GM23338 (cell line): ENCODE results near the gene NOX1. TPM values are rescaled to one million over a fixed set of nuclear protein-coding genes. Genes with fewer than 3 reads are reported as not detected.

Experiments
- ATAC-seq: fragments of 200-7000 bp; cut with Tn5 transposase; 3 replicates; pipeline ENCODE4 v1.9.1; 2020
- DNase-seq: peaks from one replicate; pipeline ENCODE4 v3.0.0-alpha.2; 2015; ENCODE audit warnings: low spot score
- H2AFZ ChIP-seq: fragments of 200-600 bp; sonication (generic); 2 replicates; pipeline ENCODE4 v1.8.0; 2016; ENCODE audit warnings: antibody characterized with exemption, mild to moderate bottlenecking, moderate library complexity
- H3F3A ChIP-seq: fragments of 200-600 bp; sonication (generic); replicated peaks from 2 replicates; pipeline ENCODE4 v1.8.0; 2017; ENCODE audit warnings: antibody characterized with exemption, mixed run types, low read depth
- H3K27ac ChIP-seq: fragments of 200-600 bp; sonication (generic); 2 replicates; pipeline ENCODE4 v1.6.1; 2016; ENCODE audit warnings: low read depth
- H3K27me3 ChIP-seq: fragments of 200-600 bp; sonication (generic); 2 replicates; pipeline ENCODE4 v1.8.0; 2016; ENCODE audit warnings: mild to moderate bottlenecking, mixed run types, moderate library complexity; ENCODE audit not compliant: insufficient read depth
- H3K36me3 ChIP-seq: fragments of 200-600 bp; sonication (generic); 2 replicates; pipeline ENCODE4 v1.8.0; 2016; ENCODE audit warnings: mild to moderate bottlenecking; ENCODE audit not compliant: insufficient read depth
- H3K4me1 ChIP-seq: fragments of 200-600 bp; sonication (generic); 2 replicates; pipeline ENCODE4 v1.8.0; 2016; ENCODE audit warnings: mild to moderate bottlenecking, moderate library complexity; ENCODE audit not compliant: insufficient read depth
- H3K4me2 ChIP-seq: fragments of 200-600 bp; sonication (generic); 2 replicates; pipeline ENCODE4 v1.7.1; 2017; ENCODE audit warnings: mixed run types
- H3K4me3 ChIP-seq: fragments of 200-600 bp; sonication (generic); 2 replicates; pipeline ENCODE4 v1.6.1; 2016; ENCODE audit warnings: mixed run types
- H3K79me2 ChIP-seq: fragments of 200-600 bp; sonication (generic); replicated peaks from 2 replicates; pipeline ENCODE4 v1.8.0; 2017; ENCODE audit warnings: mild to moderate bottlenecking; ENCODE audit not compliant: insufficient read depth
- H3K9me2 ChIP-seq: fragments of 200-600 bp; sonication (generic); 2 replicates; pipeline ENCODE4 v1.8.0; 2017; ENCODE audit not compliant: insufficient read depth
- H4K20me1 ChIP-seq: fragments of 200-600 bp; sonication (generic); replicated peaks from 2 replicates; pipeline ENCODE4 v1.8.0; 2017; ENCODE audit warnings: mild to moderate bottlenecking; ENCODE audit not compliant: insufficient read depth
- H3K27ac Mint-ChIP-seq: 2 replicates; pipeline ENCODE4 v1.8.0; 2020; ENCODE audit warnings: inconsistent platforms, mild to moderate bottlenecking, moderate library complexity, mixed read lengths
- H3K27me3 Mint-ChIP-seq: 3 replicates; pipeline ENCODE4 v1.8.0; 2022; ENCODE audit warnings: low read depth, mild to moderate bottlenecking, moderate library complexity, mixed read lengths, inconsistent platforms; ENCODE audit not compliant: insufficient read depth, poor library complexity
- H3K36me3 Mint-ChIP-seq: 3 replicates; pipeline ENCODE4 v1.8.0; 2021; ENCODE audit warnings: low read depth, mild to moderate bottlenecking, inconsistent platforms, moderate library complexity, mixed read lengths
- H3K4me1 Mint-ChIP-seq: 3 replicates; pipeline ENCODE4 v1.8.0; 2020; ENCODE audit warnings: mild to moderate bottlenecking, inconsistent platforms, mixed read lengths
- H3K4me3 Mint-ChIP-seq: 3 replicates; pipeline ENCODE4 v1.8.0; 2021; ENCODE audit warnings: moderate library complexity, mild to moderate bottlenecking, inconsistent platforms, mixed read lengths
- H3K9me3 Mint-ChIP-seq: 3 replicates; pipeline ENCODE4 v1.8.0; 2020; ENCODE audit warnings: moderate library complexity, mild to moderate bottlenecking, inconsistent platforms, mixed read lengths
- CREB1 ChIP-seq: fragments of 250-450 bp; sonication (Bioruptor Pico); IDR thresholded peaks from 2 replicates; pipeline ENCODE4 v1.5.0; 2020; ENCODE audit warnings: low read depth, mild to moderate bottlenecking, moderate library complexity
- CTCF ChIP-seq, 2 experiments: fragments of 200-600 bp in 1 of 2; sonication (generic) in 1 of 2; conservative IDR thresholded peaks; 2 replicates each; pipeline versions ENCODE4 v1.5.1 to v1.6.1; 2016 to 2017; ENCODE audit warnings: antibody characterized with exemption in 2 of 2, low read depth in 2 of 2, mild to moderate bottlenecking in 2 of 2, moderate library complexity in 1 of 2
- ETS1 ChIP-seq: IDR thresholded peaks from 2 replicates; pipeline ENCODE4 v1.6.1; 2016; ENCODE audit warnings: antibody characterized with exemption
- EZH2 ChIP-seq: fragments of 200-600 bp; sonication (generic); IDR thresholded peaks from one replicate; pipeline ENCODE4 v1.8.0; 2017; ENCODE audit warnings: antibody characterized with exemption, mild to moderate bottlenecking, low read depth; ENCODE audit not compliant: unreplicated experiment
- EZH2phosphoT487 ChIP-seq: fragments of 200-600 bp; sonication (generic); IDR thresholded peaks from one replicate; pipeline ENCODE4 v1.8.1; 2018; ENCODE audit warnings: antibody characterized with exemption; ENCODE audit not compliant: unreplicated experiment
- JUNB ChIP-seq: IDR thresholded peaks from one replicate; pipeline ENCODE4 v1.6.1; 2016; ENCODE audit warnings: antibody characterized with exemption; ENCODE audit not compliant: unreplicated experiment
- NANOG ChIP-seq: IDR thresholded peaks from 2 replicates; pipeline ENCODE4 v1.6.1; 2016; ENCODE audit warnings: antibody characterized with exemption, borderline replicate concordance
- POLR2AphosphoS5 ChIP-seq: IDR thresholded peaks from 2 replicates; pipeline ENCODE4 v1.6.1; 2016; ENCODE audit warnings: antibody characterized with exemption, low read depth
- REST ChIP-seq: IDR thresholded peaks from one replicate; pipeline ENCODE4 v1.6.1; 2018; ENCODE audit warnings: antibody characterized with exemption; ENCODE audit not compliant: unreplicated experiment
- STAT1 ChIP-seq: IDR thresholded peaks from one replicate; pipeline ENCODE4 v1.6.1; 2016; ENCODE audit warnings: antibody characterized with exemption; ENCODE audit not compliant: unreplicated experiment
- ZNF114 ChIP-seq: fragments of 250-450 bp; sonication (Bioruptor Pico); IDR thresholded peaks from 2 replicates; pipeline ENCODE4 v1.5.0; 2020; ENCODE audit warnings: mild to moderate bottlenecking, moderate library complexity
- ZNF331 ChIP-seq: fragments of 250-450 bp; sonication (Bioruptor Pico); IDR thresholded peaks from 2 replicates; pipeline ENCODE4 v1.5.0; 2020; ENCODE audit warnings: low read depth, mild to moderate bottlenecking, moderate library complexity
- polyA plus RNA-seq: library from polyadenylated mRNA; unstranded; fragments of >200 nt; fragmentation: Nextera tagmentation; extraction: Ambion mirVana; gene quantifications from 2 replicates; pipeline ENCODE4 v1.2.1, GENCODE V29; 2016
- total RNA-seq: library from RNA; depleted of rRNA; stranded (reverse); fragments of >200 nt; shearing (Covaris generic); gene quantifications from 2 replicates; pipeline ENCODE4 v1.2.3, GENCODE V29; 2014
- TF ChIP-seq, protein P1 (sequence below): fragments of 250-450 bp; sonication (Bioruptor Pico); IDR thresholded peaks from 2 replicates; pipeline ENCODE4 v1.5.0; 2020; ENCODE audit warnings: mild to moderate bottlenecking, moderate library complexity

Gene NOX1
- total and polyA plus RNA-seq, 2 experiments from 2014 or later, result 0.31 TPM; not detected in 1

DNA sequence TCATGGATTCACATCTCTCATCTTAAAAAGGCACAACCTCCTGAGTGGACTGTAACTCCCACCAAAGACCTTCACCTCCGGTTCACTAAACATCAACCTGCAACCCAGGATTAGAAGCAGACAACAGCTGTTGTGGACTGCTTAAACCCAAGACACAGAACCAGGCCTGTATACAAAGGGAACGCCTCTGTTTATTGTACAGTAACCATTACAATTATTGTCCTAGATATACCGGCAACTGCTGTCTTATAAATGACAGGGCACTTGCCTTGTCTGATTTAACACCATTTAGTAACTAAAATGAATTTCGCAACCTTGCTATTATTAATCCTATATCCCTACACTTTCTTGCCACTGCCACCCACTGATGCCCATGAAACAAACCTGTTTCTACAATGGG, 76.8 kb downstream of the NOX1 start:
- H2AFZ ChIP-seq, result no peak overlapping the region
- TF ChIP-seq REST (no peak), CREB1 (CRISPR knock-in tag) (no peak), ETS1 (no peak), JUNB (no peak), POLR2AphosphoS5 (no peak), CTCF (conservative IDR thresholded peaks at IDR 0.05; ENCODE audit: low read depth in 2 of 2) (no peak), ZNF331 (no peak), ZNF114 (no peak), STAT1 (no peak), NANOG (no peak), EZH2phosphoT487 (no peak), EZH2 (no peak)
- TF ChIP-seq, protein P1, sequence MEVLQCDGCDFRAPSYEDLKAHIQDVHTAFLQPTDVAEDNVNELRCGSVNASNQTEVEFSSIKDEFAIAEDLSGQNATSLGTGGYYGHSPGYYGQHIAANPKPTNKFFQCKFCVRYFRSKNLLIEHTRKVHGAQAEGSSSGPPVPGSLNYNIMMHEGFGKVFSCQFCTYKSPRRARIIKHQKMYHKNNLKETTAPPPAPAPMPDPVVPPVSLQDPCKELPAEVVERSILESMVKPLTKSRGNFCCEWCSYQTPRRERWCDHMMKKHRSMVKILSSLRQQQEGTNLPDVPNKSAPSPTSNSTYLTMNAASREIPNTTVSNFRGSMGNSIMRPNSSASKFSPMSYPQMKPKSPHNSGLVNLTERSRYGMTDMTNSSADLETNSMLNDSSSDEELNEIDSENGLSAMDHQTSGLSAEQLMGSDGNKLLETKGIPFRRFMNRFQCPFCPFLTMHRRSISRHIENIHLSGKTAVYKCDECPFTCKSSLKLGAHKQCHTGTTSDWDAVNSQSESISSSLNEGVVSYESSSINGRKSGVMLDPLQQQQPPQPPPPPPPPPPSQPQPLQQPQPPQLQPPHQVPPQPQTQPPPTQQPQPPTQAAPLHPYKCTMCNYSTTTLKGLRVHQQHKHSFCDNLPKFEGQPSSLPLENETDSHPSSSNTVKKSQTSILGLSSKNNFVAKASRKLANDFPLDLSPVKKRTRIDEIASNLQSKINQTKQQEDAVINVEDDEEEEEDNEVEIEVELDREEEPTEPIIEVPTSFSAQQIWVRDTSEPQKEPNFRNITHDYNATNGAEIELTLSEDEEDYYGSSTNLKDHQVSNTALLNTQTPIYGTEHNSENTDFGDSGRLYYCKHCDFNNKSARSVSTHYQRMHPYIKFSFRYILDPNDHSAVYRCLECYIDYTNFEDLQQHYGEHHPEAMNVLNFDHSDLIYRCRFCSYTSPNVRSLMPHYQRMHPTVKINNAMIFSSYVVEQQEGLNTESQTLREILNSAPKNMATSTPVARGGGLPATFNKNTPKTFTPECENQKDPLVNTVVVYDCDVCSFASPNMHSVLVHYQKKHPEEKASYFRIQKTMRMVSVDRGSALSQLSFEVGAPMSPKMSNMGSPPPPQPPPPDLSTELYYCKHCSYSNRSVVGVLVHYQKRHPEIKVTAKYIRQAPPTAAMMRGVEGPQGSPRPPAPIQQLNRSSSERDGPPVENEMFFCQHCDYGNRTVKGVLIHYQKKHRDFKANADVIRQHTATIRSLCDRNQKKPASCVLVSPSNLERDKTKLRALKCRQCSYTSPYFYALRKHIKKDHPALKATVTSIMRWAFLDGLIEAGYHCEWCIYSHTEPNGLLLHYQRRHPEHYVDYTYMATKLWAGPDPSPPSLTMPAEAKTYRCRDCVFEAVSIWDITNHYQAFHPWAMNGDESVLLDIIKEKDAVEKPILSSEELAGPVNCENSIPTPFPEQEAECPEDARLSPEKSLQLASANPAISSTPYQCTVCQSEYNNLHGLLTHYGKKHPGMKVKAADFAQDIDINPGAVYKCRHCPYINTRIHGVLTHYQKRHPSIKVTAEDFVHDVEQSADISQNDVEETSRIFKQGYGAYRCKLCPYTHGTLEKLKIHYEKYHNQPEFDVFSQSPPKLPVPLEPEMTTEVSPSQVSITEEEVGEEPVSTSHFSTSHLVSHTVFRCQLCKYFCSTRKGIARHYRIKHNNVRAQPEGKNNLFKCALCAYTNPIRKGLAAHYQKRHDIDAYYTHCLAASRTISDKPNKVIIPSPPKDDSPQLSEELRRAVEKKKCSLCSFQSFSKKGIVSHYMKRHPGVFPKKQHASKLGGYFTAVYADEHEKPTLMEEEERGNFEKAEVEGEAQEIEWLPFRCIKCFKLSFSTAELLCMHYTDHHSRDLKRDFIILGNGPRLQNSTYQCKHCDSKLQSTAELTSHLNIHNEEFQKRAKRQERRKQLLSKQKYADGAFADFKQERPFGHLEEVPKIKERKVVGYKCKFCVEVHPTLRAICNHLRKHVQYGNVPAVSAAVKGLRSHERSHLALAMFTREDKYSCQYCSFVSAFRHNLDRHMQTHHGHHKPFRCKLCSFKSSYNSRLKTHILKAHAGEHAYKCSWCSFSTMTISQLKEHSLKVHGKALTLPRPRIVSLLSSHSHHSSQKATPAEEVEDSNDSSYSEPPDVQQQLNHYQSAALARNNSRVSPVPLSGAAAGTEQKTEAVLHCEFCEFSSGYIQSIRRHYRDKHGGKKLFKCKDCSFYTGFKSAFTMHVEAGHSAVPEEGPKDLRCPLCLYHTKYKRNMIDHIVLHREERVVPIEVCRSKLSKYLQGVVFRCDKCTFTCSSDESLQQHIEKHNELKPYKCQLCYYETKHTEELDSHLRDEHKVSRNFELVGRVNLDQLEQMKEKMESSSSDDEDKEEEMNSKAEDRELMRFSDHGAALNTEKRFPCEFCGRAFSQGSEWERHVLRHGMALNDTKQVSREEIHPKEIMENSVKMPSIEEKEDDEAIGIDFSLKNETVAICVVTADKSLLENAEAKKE (CRISPR knock-in tag), result no peak
- H3K4me1 Mint-ChIP-seq, result peaks cover 5% of the 10 kb centered on the region; the same call in 2 of the 3 replicates
- no peaks in the 10 kb centered on the region for H4K20me1 ChIP-seq
- H3K4me2 ChIP-seq, result no peak overlapping the region
- H3K36me3 ChIP-seq, result no peaks in the 10 kb centered on the region
- H3K4me3 ChIP-seq, result no peak overlapping the region
- no peaks in the 10 kb centered on the region for H3K9me3 Mint-ChIP-seq
- no peak for DNase-seq
- H3K4me3 Mint-ChIP-seq, result no peak overlapping the region
- no peak overlapping the region for H3K27ac ChIP-seq
- H3K79me2 ChIP-seq, result no peaks in the 10 kb centered on the region
- H3K27ac Mint-ChIP-seq, result no peak overlapping the region
- no peaks in the 10 kb centered on the region for H3K36me3 Mint-ChIP-seq
- ATAC-seq, result no peak
- H3K27me3 Mint-ChIP-seq, result no peaks in the 10 kb centered on the region
- no peaks in the 10 kb centered on the region for H3K4me1 ChIP-seq
- H3K27me3 ChIP-seq, result no peaks in the 10 kb centered on the region
- no peaks in the 10 kb centered on the region for H3F3A ChIP-seq
- no peaks in the 10 kb centered on the region for H3K9me2 ChIP-seq
